ENCODE measurements around the gene ZNF253.
"Not testable (repeated sequence)": the region's sequence is repeated elsewhere in the genome, so short reads cannot be mapped to it uniquely, and the experiment has no call there.

Gene ZNF253

DNA sequence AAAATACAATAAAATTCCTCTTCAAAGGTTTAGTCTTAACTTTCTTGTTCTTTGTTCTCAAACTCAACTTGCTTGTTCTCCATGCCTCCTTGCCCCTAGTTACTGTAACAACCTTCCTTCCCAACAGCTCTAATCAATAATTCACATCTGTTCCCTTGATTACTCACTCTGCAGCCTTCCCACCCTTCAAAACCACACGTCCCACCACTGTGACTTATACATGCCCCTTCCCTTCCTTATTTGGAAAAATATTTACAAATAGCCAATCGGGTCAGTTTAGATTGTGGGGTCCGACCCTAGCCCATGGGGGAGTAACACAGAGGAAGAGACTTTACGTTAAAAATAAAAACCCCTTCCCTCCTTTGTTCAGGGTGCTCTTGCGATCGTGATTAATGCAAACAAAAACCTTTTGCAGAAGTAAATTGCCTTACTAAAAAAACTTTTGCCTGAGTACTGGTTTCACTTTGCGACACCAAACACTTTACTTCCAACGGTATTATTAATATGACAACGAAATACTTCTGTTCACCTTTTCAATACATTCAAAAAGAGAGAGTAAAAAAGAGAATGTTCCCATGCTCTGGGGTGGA is 34.6 kb downstream of the ZNF253 start (continued):
- TF ChIP-seq, protein P1, sequence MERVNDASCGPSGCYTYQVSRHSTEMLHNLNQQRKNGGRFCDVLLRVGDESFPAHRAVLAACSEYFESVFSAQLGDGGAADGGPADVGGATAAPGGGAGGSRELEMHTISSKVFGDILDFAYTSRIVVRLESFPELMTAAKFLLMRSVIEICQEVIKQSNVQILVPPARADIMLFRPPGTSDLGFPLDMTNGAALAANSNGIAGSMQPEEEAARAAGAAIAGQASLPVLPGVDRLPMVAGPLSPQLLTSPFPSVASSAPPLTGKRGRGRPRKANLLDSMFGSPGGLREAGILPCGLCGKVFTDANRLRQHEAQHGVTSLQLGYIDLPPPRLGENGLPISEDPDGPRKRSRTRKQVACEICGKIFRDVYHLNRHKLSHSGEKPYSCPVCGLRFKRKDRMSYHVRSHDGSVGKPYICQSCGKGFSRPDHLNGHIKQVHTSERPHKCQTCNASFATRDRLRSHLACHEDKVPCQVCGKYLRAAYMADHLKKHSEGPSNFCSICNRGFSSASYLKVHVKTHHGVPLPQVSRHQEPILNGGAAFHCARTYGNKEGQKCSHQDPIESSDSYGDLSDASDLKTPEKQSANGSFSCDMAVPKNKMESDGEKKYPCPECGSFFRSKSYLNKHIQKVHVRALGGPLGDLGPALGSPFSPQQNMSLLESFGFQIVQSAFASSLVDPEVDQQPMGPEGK (CRISPR knock-in tag; IDR thresholded peaks at IDR 0.05; ENCODE audit: borderline replicate concordance): no peak

DNA sequence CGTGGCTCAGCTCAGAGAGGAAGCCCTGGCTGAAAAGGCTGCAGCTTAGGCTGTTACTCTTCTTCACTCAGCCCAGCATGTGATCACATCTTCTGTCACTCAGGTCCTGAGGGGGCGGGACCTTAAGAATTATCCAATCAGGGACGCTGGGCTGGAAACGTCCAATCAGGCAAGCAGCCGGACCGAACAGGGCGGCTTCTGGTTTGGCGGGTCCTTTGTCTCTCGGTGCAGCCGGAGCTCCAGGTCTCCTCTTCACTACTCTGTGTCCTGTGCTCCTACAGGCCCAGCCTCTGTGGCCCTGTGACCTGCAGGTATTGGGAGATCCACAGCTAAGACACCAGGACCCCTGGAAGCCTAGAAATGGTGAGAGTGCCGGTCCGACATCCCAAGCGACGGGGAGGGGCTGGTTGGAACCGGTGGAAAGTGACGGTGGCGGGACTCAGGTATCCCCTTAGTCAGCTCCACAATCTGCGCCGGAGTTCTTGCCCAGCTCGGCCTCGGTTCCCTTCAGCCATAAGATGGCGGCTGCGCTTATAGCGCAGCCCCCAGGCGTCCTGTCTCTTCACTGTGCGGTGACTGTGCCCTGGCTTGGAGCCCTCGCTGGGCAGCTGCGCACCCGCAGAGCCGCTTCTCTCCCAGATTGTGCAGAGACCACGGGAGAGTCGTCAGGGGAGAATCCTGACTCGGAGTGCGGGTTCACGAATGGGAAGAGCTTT is 35.2 kb downstream of the ZNF253 start, which contains the start of gene ZNF93:
Gene ZNF93, plus strand, starts transcription at position 218 of the 716 bp plus-strand sequence. Its CDS starts 143 bp downstream, at position 361.
- peak; percentile 96 for ATAC-seq
- TF ChIP-seq SNAI2 (CRISPR knock-in tag; IDR thresholded peaks at IDR 0.05) (no peak), CSDC2 (CRISPR knock-in tag; IDR thresholded peaks at IDR 0.05) (no peak), BACH2 (CRISPR knock-in tag; IDR thresholded peaks at IDR 0.05; ENCODE audit: borderline replicate concordance) (no peak), ZNF565 (CRISPR knock-in tag; conservative IDR thresholded peaks at IDR 0.05; ENCODE audit: low read depth) (no peak), ZC3H10 (CRISPR knock-in tag; IDR thresholded peaks at IDR 0.05) (no peak), OSR1 (CRISPR knock-in tag; IDR thresholded peaks at IDR 0.05) (no peak), ARNTL (CRISPR knock-in tag; IDR thresholded peaks at IDR 0.05; ENCODE audit: borderline replicate concordance, low read depth) (no peak), TCF4 (CRISPR knock-in tag; IDR thresholded peaks at IDR 0.05; ENCODE audit: borderline replicate concordance) (no peak), GLIS3 (CRISPR knock-in tag; IDR thresholded peaks at IDR 0.05) (no peak), TOX (CRISPR knock-in tag; IDR thresholded peaks at IDR 0.05; ENCODE audit: borderline replicate concordance) (no peak), ZFP3 (CRISPR knock-in tag; IDR thresholded peaks at IDR 0.05) (no peak), RARB (CRISPR knock-in tag; IDR thresholded peaks at IDR 0.05) (no peak), ISL1 (CRISPR knock-in tag; IDR thresholded peaks at IDR 0.05) (no peak), ZNF8 (CRISPR knock-in tag; IDR thresholded peaks at IDR 0.05) (no peak)
- TF ChIP-seq, protein P2, sequence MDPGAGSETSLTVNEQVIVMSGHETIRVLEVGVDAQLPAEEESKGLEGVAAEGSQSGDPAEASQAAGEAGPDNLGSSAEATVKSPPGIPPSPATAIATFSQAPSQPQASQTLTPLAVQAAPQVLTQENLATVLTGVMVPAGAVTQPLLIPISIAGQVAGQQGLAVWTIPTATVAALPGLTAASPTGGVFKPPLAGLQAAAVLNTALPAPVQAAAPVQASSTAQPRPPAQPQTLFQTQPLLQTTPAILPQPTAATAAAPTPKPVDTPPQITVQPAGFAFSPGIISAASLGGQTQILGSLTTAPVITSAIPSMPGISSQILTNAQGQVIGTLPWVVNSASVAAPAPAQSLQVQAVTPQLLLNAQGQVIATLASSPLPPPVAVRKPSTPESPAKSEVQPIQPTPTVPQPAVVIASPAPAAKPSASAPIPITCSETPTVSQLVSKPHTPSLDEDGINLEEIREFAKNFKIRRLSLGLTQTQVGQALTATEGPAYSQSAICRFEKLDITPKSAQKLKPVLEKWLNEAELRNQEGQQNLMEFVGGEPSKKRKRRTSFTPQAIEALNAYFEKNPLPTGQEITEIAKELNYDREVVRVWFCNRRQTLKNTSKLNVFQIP (CRISPR knock-in tag; IDR thresholded peaks at IDR 0.05; ENCODE audit: borderline replicate concordance, low read depth): no peak
- TF ChIP-seq, protein P3, sequence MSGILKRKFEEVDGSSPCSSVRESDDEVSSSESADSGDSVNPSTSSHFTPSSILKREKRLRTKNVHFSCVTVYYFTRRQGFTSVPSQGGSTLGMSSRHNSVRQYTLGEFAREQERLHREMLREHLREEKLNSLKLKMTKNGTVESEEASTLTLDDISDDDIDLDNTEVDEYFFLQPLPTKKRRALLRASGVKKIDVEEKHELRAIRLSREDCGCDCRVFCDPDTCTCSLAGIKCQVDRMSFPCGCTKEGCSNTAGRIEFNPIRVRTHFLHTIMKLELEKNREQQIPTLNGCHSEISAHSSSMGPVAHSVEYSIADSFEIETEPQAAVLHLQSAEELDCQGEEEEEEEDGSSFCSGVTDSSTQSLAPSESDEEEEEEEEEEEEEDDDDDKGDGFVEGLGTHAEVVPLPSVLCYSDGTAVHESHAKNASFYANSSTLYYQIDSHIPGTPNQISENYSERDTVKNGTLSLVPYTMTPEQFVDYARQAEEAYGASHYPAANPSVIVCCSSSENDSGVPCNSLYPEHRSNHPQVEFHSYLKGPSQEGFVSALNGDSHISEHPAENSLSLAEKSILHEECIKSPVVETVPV (CRISPR knock-in tag; IDR thresholded peaks at IDR 0.05): no peak
- TF ChIP-seq, protein P4, sequence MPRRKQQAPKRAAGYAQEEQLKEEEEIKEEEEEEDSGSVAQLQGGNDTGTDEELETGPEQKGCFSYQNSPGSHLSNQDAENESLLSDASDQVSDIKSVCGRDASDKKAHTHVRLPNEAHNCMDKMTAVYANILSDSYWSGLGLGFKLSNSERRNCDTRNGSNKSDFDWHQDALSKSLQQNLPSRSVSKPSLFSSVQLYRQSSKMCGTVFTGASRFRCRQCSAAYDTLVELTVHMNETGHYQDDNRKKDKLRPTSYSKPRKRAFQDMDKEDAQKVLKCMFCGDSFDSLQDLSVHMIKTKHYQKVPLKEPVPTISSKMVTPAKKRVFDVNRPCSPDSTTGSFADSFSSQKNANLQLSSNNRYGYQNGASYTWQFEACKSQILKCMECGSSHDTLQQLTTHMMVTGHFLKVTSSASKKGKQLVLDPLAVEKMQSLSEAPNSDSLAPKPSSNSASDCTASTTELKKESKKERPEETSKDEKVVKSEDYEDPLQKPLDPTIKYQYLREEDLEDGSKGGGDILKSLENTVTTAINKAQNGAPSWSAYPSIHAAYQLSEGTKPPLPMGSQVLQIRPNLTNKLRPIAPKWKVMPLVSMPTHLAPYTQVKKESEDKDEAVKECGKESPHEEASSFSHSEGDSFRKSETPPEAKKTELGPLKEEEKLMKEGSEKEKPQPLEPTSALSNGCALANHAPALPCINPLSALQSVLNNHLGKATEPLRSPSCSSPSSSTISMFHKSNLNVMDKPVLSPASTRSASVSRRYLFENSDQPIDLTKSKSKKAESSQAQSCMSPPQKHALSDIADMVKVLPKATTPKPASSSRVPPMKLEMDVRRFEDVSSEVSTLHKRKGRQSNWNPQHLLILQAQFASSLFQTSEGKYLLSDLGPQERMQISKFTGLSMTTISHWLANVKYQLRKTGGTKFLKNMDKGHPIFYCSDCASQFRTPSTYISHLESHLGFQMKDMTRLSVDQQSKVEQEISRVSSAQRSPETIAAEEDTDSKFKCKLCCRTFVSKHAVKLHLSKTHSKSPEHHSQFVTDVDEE (CRISPR knock-in tag; IDR thresholded peaks at IDR 0.05): no peak
- TF ChIP-seq, protein P1 (CRISPR knock-in tag; IDR thresholded peaks at IDR 0.05; ENCODE audit: borderline replicate concordance): no peak

DNA sequence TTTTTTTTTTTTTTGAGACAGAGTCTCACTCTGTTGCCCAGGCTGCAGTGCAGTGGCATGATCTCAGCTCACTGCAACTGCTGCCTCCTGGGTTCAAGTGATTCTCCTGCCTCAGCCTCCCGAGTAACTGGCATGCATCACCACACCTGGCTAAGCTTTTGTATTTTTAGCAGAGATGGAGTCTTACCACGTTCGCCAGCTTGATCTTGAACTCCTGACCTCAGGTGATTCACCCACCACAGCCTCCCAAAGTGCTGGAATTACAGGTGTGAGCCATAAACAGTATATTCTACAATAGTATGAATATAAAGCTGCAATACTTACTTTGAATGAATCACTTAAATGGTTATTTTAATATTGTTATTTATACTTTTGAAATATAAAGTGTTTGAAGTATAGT is 41.9 kb downstream of the ZNF253 start:
- ATAC-seq: not testable (repeated sequence)

Measured in SK-N-SH treated with all-trans-retinoic acid at 6 μM for 48 hours (cell line).